ENCODE measurements around the gene PLPP3. TPM values are rescaled to one million over a fixed set of nuclear protein-coding genes. Genes with fewer than 3 reads are reported as not detected.

Gene PLPP3
- total and polyA plus RNA-seq, 2 donors (not counting 1 experiment from before 2014, with no cell fraction given): 343 to 465 TPM

DNA sequence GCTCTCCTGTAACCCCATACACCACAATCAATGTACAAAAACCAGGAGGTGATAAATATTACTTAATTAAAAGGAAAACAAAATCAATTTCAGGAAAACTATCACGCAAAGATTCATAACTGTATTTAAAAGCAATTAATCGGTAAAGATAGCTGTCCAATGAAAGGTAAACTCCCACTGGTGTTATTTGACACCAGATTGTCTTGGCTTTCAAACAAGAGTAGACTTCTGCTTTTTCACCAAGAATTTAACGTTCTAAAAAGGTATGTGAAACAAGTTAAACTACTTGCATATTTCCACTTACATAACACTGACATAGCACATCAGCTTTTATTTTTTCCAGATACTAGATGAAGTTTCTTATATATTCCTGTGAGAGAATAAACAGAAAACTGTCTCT is 3.5 kb downstream of the PLPP3 start:
- Histone ChIP-seq H4K20me1 (ENCODE audit: control insufficient read depth, extremely low read depth, insufficient read depth, low read length) (peaks cover 7% of the 10 kb centered on the region), H3K79me2 (ENCODE audit: control insufficient read depth, insufficient read depth, low read length) (peaks cover 87% of the 10 kb centered on the region), H3K4me3 (replicated peaks in 1 of 4; ENCODE audit: control extremely low read depth in 1 of 4, insufficient read depth in 1 of 4, low read depth in 3 of 4, low read length in 4 of 4) (peak overlapping the region; percentile 68 to 100 (median 85)), H3K4me2 (ENCODE audit: extremely low read depth, insufficient read depth, low read length) (peak overlapping the region; percentile 53), H3K9ac (ENCODE audit: insufficient read depth, low read length) (no peak overlapping the region), H3K9me3 (ENCODE audit: control insufficient read depth, insufficient read depth, low read depth, low read length) (no peaks in the 10 kb centered on the region), H3K36me3 (ENCODE audit: control insufficient read depth, insufficient read depth, low read length) (peaks cover 3% of the 10 kb centered on the region), H3K27me3 (ENCODE audit: control insufficient read depth, insufficient read depth, low read length) (no peaks in the 10 kb centered on the region), H3K4me1 (ENCODE audit: control insufficient read depth, extremely low read depth, insufficient read depth, low read length) (peaks cover 6% of the 10 kb centered on the region), H3K27ac (ENCODE audit: insufficient read depth, low read length) (no peak overlapping the region), H2AFZ (ENCODE audit: low read length) (no peak overlapping the region)
- DNase-seq (ENCODE audit: low read depth in 2 of 2): peak in 1 of 2 donors; percentile 21
- TF ChIP-seq, protein P1, sequence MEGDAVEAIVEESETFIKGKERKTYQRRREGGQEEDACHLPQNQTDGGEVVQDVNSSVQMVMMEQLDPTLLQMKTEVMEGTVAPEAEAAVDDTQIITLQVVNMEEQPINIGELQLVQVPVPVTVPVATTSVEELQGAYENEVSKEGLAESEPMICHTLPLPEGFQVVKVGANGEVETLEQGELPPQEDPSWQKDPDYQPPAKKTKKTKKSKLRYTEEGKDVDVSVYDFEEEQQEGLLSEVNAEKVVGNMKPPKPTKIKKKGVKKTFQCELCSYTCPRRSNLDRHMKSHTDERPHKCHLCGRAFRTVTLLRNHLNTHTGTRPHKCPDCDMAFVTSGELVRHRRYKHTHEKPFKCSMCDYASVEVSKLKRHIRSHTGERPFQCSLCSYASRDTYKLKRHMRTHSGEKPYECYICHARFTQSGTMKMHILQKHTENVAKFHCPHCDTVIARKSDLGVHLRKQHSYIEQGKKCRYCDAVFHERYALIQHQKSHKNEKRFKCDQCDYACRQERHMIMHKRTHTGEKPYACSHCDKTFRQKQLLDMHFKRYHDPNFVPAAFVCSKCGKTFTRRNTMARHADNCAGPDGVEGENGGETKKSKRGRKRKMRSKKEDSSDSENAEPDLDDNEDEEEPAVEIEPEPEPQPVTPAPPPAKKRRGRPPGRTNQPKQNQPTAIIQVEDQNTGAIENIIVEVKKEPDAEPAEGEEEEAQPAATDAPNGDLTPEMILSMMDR (conservative IDR thresholded peaks at IDR 0.05 in 1 of 2, IDR thresholded peaks at IDR 0.05 in 1 of 2; ENCODE audit: low read depth in 1 of 2, low read length in 2 of 2): no peak
- no peak for TF ChIP-seq EZH2 (IDR thresholded peaks at IDR 0.05; ENCODE audit: low read length, missing control alignments)

DNA sequence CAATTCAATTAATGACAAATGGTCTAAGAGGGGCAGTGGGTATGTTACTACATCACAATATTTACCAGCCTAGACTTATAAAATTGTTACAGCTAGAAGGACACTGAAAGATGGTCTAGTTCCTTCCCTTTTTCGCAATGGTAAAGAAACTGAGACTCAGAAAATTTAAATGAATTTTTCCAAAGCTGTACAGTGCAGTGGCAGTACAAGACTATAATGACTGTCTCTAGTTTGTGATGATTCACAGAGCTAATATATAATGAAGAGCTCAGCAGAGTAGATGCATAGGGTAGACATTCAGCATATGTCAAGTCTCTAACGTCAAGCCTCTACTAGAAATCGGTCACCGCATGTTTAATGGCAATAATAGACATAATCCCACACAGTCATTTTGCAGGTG is 4.6 kb downstream of the PLPP3 start:
- H3K27ac ChIP-seq (ENCODE audit: insufficient read depth, low read length): no peak overlapping the region
- H3K79me2 ChIP-seq (ENCODE audit: control insufficient read depth, insufficient read depth, low read length): peaks cover 95% of the 10 kb centered on the region
- no peaks in the 10 kb centered on the region for H3K4me1 ChIP-seq (ENCODE audit: control insufficient read depth, extremely low read depth, insufficient read depth, low read length)
- no peaks in the 10 kb centered on the region for H3K9me3 ChIP-seq (ENCODE audit: control insufficient read depth, insufficient read depth, low read depth, low read length)
- H3K27me3 ChIP-seq (ENCODE audit: control insufficient read depth, insufficient read depth, low read length): no peaks in the 10 kb centered on the region
- H3K36me3 ChIP-seq (ENCODE audit: control insufficient read depth, insufficient read depth, low read length): peaks cover 3% of the 10 kb centered on the region
- peak overlapping the region; percentile 68 to 100 (median 85) for H3K4me3 ChIP-seq (replicated peaks in 1 of 4; ENCODE audit: control extremely low read depth in 1 of 4, insufficient read depth in 1 of 4, low read depth in 3 of 4, low read length in 4 of 4)
- H3K4me2 ChIP-seq (ENCODE audit: extremely low read depth, insufficient read depth, low read length): peak overlapping the region; percentile 53
- no peak overlapping the region for H3K9ac ChIP-seq (ENCODE audit: insufficient read depth, low read length)
- H2AFZ ChIP-seq (ENCODE audit: low read length): no peak overlapping the region
- TF ChIP-seq, protein P1 (conservative IDR thresholded peaks at IDR 0.05 in 1 of 2, IDR thresholded peaks at IDR 0.05 in 1 of 2; ENCODE audit: low read depth in 1 of 2, low read length in 2 of 2): no peak
- peaks cover 11% of the 10 kb centered on the region for H4K20me1 ChIP-seq (ENCODE audit: control insufficient read depth, extremely low read depth, insufficient read depth, low read length)
- DNase-seq (ENCODE audit: low read depth in 2 of 2): no peak

DNA sequence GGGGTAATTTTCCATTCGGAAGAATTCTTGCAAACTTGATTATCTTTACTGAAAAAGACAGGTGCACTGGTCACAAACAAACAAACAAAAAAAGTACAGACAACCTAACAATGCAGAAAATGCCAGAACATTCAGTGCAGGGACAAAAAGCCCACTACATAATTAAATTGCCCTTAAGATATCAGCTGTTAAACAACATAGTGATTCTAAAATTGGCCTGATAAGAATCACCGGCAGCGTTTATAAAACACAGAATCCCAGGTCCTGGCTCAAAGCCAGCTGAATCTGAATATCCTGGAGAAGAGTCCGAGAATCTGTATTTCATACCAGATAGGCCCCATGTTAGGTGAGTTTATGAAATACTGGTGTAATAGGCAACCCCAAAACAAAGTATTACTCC is 6.1 kb downstream of the PLPP3 start:
- Histone ChIP-seq H3K27me3 (ENCODE audit: control insufficient read depth, insufficient read depth, low read length) (no peaks in the 10 kb centered on the region), H3K36me3 (ENCODE audit: control insufficient read depth, insufficient read depth, low read length) (peaks cover 3% of the 10 kb centered on the region), H3K79me2 (ENCODE audit: control insufficient read depth, insufficient read depth, low read length) (peaks cover 98% of the 10 kb centered on the region), H3K9ac (ENCODE audit: insufficient read depth, low read length) (no peak overlapping the region), H3K9me3 (ENCODE audit: control insufficient read depth, insufficient read depth, low read depth, low read length) (no peaks in the 10 kb centered on the region), H3K4me1 (ENCODE audit: control insufficient read depth, extremely low read depth, insufficient read depth, low read length) (no peaks in the 10 kb centered on the region), H3K4me3 (replicated peaks in 1 of 4; ENCODE audit: control extremely low read depth in 1 of 4, insufficient read depth in 1 of 4, low read depth in 3 of 4, low read length in 4 of 4) (peak overlapping the region; percentile 10 to 100 (median 23)), H3K27ac (ENCODE audit: insufficient read depth, low read length) (no peak overlapping the region), H4K20me1 (ENCODE audit: control insufficient read depth, extremely low read depth, insufficient read depth, low read length) (peaks cover 12% of the 10 kb centered on the region), H3K4me2 (ENCODE audit: extremely low read depth, insufficient read depth, low read length) (peak overlapping the region; percentile 62), H2AFZ (ENCODE audit: low read length) (no peak overlapping the region)
- DNase-seq (ENCODE audit: low read depth in 2 of 2): no peak
- TF ChIP-seq, protein P1 (conservative IDR thresholded peaks at IDR 0.05 in 1 of 2, IDR thresholded peaks at IDR 0.05 in 1 of 2; ENCODE audit: low read depth in 1 of 2, low read length in 2 of 2): no peak
- no peak for TF ChIP-seq EZH2 (IDR thresholded peaks at IDR 0.05; ENCODE audit: low read length, missing control alignments)

Data from fibroblast of lung (primary cell).